HepG2 (cell line): ENCODE data around the gene TMC8. TPM values are rescaled to one million over a fixed set of nuclear protein-coding genes. Genes with fewer than 3 reads are reported as not detected.

Experiments used
- ATAC-seq: fragments of 200-7000 bp; cut with Tn5 transposase; 3 replicates; pipeline ENCODE4 v1.9.1; 2020; ENCODE audit warnings: mild to moderate bottlenecking, moderate library complexity
- Bru-seq: library from RNA; stranded (reverse); fragments of 400-500 nt; gene quantifications from one replicate; lab custom pipeline; 2021; lab: Mats Ljungman, UMichigan
- BruChase-seq, 2 experiments: library from RNA; stranded (reverse); fragments of 400-500 nt; gene quantifications; one replicate each; lab custom pipeline; 2021; lab: Mats Ljungman, UMichigan
- BruUV-seq: library from RNA; stranded (reverse); fragments of 400-500 nt; replicated peaks from 2 replicates; lab custom pipeline; 2021; lab: Mats Ljungman, UMichigan
- CTCF ChIA-PET: fragments of 300-600 bp; formaldehyde crosslinking; extraction: SDS; loops from one replicate; lab custom pipeline; 2021; ENCODE audit warnings: low total read pairs, inconsistent platforms, low intra/inter-chr PET ratio; lab: Yijun Ruan, JAX
- POLR2A ChIA-PET: fragments of 350-600 bp; sonication (Branson Sonifier 250); formaldehyde crosslinking; loops from one replicate; lab custom pipeline; 2020; ENCODE audit warnings: antibody characterized with exemption, inconsistent platforms; lab: Yijun Ruan, JAX
- DNase-seq: peaks from one replicate; pipeline ENCODE4 v3.0.0-alpha.2; 2015; ENCODE audit warnings: low spot score
- FAIRE-seq: peaks from 3 replicates; lab custom pipeline; 2011; peaks lifted over from hg19 to GRCh38; lab: Jason Lieb, UNC
- H2AFZ ChIP-seq: one replicate; pipeline ENCODE4 v1.6.1; 2011; ENCODE audit warnings: low read length, inconsistent platforms
- H3K27ac ChIP-seq: fragments of 300-600 bp; 3 replicates; pipeline ENCODE4 v1.8.0; 2011; ENCODE audit warnings: mixed run types, mild to moderate bottlenecking, mixed read lengths, low read length, inconsistent platforms; ENCODE audit not compliant: insufficient read depth; ENCODE audit errors: extremely low read length
- H3K27me3 ChIP-seq, 2 experiments: fragments of 200-600 bp in 1 of 2; 2 replicates in 1 of 2; 3 replicates in 1 of 2; pipeline versions ENCODE4 v1.6.0 to v1.8.0; 2011; ENCODE audit warnings: low read length in 2 of 2, mild to moderate bottlenecking in 2 of 2, moderate library complexity in 2 of 2, inconsistent platforms in 1 of 2; ENCODE audit not compliant: insufficient read depth in 2 of 2, control insufficient read depth in 1 of 2
- H3K36me3 ChIP-seq, 2 experiments: fragments of 200-600 bp in 1 of 2; replicated peaks in 1 of 2; 2 replicates in 1 of 2; 3 replicates in 1 of 2; pipeline versions ENCODE4 v1.5.1 to v1.8.0; 2011; ENCODE audit warnings: low read length in 2 of 2, inconsistent platforms in 1 of 2; ENCODE audit not compliant: insufficient read depth in 2 of 2, control insufficient read depth in 1 of 2
- H3K4me1 ChIP-seq: 2 replicates; pipeline ENCODE4 v1.5.1; 2012; ENCODE audit warnings: low read length, inconsistent platforms; ENCODE audit not compliant: insufficient read depth
- H3K4me2 ChIP-seq: 2 replicates; pipeline ENCODE4 v1.6.0; 2011; ENCODE audit warnings: low read depth, low read length, inconsistent platforms
- H3K4me3 ChIP-seq, 3 experiments: fragments of 200-600 bp in 1 of 3; sonication (generic), shearing (Covaris generic) in 1 of 3; replicated peaks in 1 of 3; 2 replicates each; pipeline ENCODE4 v1.5.1; 2011 to 2016; ENCODE audit warnings: low read length in 3 of 3, inconsistent platforms in 2 of 3, low read depth in 2 of 3, mild to moderate bottlenecking in 2 of 3, control low read depth in 1 of 3, mixed read lengths in 1 of 3; ENCODE audit not compliant: insufficient read depth in 1 of 3
- H3K79me2 ChIP-seq: one replicate; pipeline ENCODE4 v1.6.1; 2011; ENCODE audit warnings: low read length, inconsistent platforms; ENCODE audit not compliant: insufficient read depth
- H3K9ac ChIP-seq: 2 replicates; pipeline ENCODE4 v1.6.0; 2011; ENCODE audit warnings: mild to moderate bottlenecking, low read depth, low read length, inconsistent platforms; ENCODE audit not compliant: insufficient read depth
- H3K9me3 ChIP-seq: 2 replicates; pipeline ENCODE4 v1.5.1; 2012; ENCODE audit warnings: mild to moderate bottlenecking, low read length
- H4K20me1 ChIP-seq: 2 replicates; pipeline ENCODE4 v1.6.0; 2011; ENCODE audit warnings: inconsistent platforms, mild to moderate bottlenecking, low read length, moderate library complexity; ENCODE audit not compliant: insufficient read depth
- ATF1 ChIP-seq: IDR thresholded peaks from 2 replicates; pipeline ENCODE4 v1.6.1; 2016; ENCODE audit warnings: mild to moderate bottlenecking, control low read depth
- BHLHE40 ChIP-seq: IDR thresholded peaks from 2 replicates; pipeline ENCODE4 v1.6.1; 2011; ENCODE audit warnings: low read length, improper control_type of control experiment
- DMAP1 ChIP-seq: IDR thresholded peaks from 2 replicates; pipeline ENCODE4 v1.6.1; 2016
- KAT8 ChIP-seq: IDR thresholded peaks from 2 replicates; pipeline ENCODE4 v1.6.1; 2016; ENCODE audit warnings: missing genetic modification reagents, missing compliant biosample characterization
- MYC ChIP-seq: sonication (generic); formaldehyde crosslinking; IDR thresholded peaks from 2 replicates; pipeline ENCODE4 v1.9.0; 2021; ENCODE audit warnings: missing genetic modification reagents, borderline replicate concordance
- ZFX ChIP-seq: sonication (generic); formaldehyde crosslinking; IDR thresholded peaks from 2 replicates; pipeline ENCODE4 v1.4.0; 2020; ENCODE audit warnings: mild to moderate bottlenecking, low read depth, missing genetic modification reagents, moderate library complexity
- ZNF143 ChIP-seq: sonication (generic); formaldehyde crosslinking; IDR thresholded peaks from 2 replicates; pipeline ENCODE4 v1.4.0; 2020; ENCODE audit warnings: missing genetic modification reagents
- ZNF572 ChIP-seq: sonication (generic); formaldehyde crosslinking; IDR thresholded peaks from 2 replicates; pipeline ENCODE4 v1.5.1; 2020; ENCODE audit warnings: mild to moderate bottlenecking, missing genetic modification reagents
- WGBS: methylation state at CpG from one replicate; pipeline ENCODE4 v1.1.6; 2017; ENCODE audit warnings: low lambda C conversion rate; 5-methylcytosine and 5-hydroxymethylcytosine counted together
- in situ Hi-C: cut with HindIII; loops from 2 replicates; pipeline ENCODE4 v1.10.0; 2017; ENCODE audit warnings: low pct_unique_long_range_greater_than_20kb; ENCODE audit not compliant: extremely low pct_ligation_motif_present
- intact Hi-C: fragments of 100-400 bp; cut with micrococcal nuclease; formaldehyde crosslinking; loops from one replicate; pipeline ENCODE4 v1.10.0; 2022; ENCODE audit not compliant: unreplicated experiment
- long read RNA-seq, 2 experiments: library from RNA in 1 of 2; library from polyadenylated mRNA in 1 of 2; stranded (forward) in 1 of 2; unstranded in 1 of 2; transcript quantifications; one replicate each; pipeline ENCODE4 v2.0.0, GENCODE V29; 2019 to 2022
- polyA minus RNA-seq, 3 experiments: library from RNA; depleted of rRNA, polyadenylated mRNA; stranded (reverse); fragments of >200 nt; gene quantifications; 2 replicates each; pipeline ENCODE4 v1.2.3, GENCODE V29; 2011; ENCODE audit warnings: low replicate concordance in 1 of 3
- polyA plus RNA-seq, 8 experiments: library from polyadenylated mRNA; depleted of rRNA in 3 of 8; stranded (reverse) in 7 of 8; unstranded in 1 of 8; fragments of >200 nt; fragmentation: Illumina TruSeq in 4 of 8; extraction: Trizol in 4 of 8; gene quantifications; 2 replicates each; pipeline versions ENCODE4 v1.2.1 to v1.2.3, GENCODE V29; 2011 to 2016; ENCODE audit warnings: low read depth in 4 of 8, missing spikeins in 1 of 8, mixed read lengths in 1 of 8; ENCODE audit not compliant: insufficient read depth in 1 of 8
- total RNA-seq, 5 experiments: library from RNA; depleted of rRNA; stranded (reverse); fragments of >200 nt; fragmentation: Illumina TruSeq; extraction: Trizol; gene quantifications; 2 replicates each; pipeline ENCODE4 v1.2.3, GENCODE V29; 2016; ENCODE audit warnings: low read depth in 1 of 5
- TF ChIP-seq, protein P1 (sequence below): sonication (generic); formaldehyde crosslinking; IDR thresholded peaks from 2 replicates; pipeline ENCODE4 v1.5.1; 2020; ENCODE audit warnings: missing genetic modification reagents, mild to moderate bottlenecking, borderline replicate concordance

TMC8 gene, protein sequence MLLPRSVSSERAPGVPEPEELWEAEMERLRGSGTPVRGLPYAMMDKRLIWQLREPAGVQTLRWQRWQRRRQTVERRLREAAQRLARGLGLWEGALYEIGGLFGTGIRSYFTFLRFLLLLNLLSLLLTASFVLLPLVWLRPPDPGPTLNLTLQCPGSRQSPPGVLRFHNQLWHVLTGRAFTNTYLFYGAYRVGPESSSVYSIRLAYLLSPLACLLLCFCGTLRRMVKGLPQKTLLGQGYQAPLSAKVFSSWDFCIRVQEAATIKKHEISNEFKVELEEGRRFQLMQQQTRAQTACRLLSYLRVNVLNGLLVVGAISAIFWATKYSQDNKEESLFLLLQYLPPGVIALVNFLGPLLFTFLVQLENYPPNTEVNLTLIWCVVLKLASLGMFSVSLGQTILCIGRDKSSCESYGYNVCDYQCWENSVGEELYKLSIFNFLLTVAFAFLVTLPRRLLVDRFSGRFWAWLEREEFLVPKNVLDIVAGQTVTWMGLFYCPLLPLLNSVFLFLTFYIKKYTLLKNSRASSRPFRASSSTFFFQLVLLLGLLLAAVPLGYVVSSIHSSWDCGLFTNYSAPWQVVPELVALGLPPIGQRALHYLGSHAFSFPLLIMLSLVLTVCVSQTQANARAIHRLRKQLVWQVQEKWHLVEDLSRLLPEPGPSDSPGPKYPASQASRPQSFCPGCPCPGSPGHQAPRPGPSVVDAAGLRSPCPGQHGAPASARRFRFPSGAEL
- total RNA-seq (2016; rRNA removed; fragmentation: Illumina TruSeq; extraction: Trizol) = 0.08 and 0.53 TPM in 2 replicates
- 0.09 and 0.61 TPM in 2 replicates for total RNA-seq (2016; cell fraction: cytosol; rRNA removed; fragmentation: Illumina TruSeq; extraction: Trizol; ENCODE audit: low read depth)
- 0.04 and 0.65 TPM in 2 replicates for total RNA-seq (2016; cell fraction: insoluble cytoplasmic fraction; rRNA removed; fragmentation: Illumina TruSeq; extraction: Trizol)
- 0.83 TPM in 2 replicates for total RNA-seq (2016; cell fraction: membrane; rRNA removed; fragmentation: Illumina TruSeq; extraction: Trizol)
- 0.85 and 1.9 TPM in 2 replicates for total RNA-seq (2016; cell fraction: nucleus; rRNA removed; fragmentation: Illumina TruSeq; extraction: Trizol)
- 7.8 and 11.1 TPM in 2 replicates for polyA plus RNA-seq (2011; rRNA removed)
- 5.7 and 7.7 TPM in 2 replicates for polyA plus RNA-seq (2011; cell fraction: cytosol; rRNA removed)
- 35.7 and 61.8 TPM in 2 replicates for polyA plus RNA-seq (2011; cell fraction: nucleus; rRNA removed)
- polyA plus RNA-seq (2012) = 5.3 and 8.8 TPM in 2 replicates
- polyA plus RNA-seq (2016; cell fraction: cytosol; fragmentation: Illumina TruSeq; extraction: Trizol; ENCODE audit: low read depth) = 0.12 TPM in 1 of 2 replicates, not detected in the other
- polyA plus RNA-seq (2016; cell fraction: insoluble cytoplasmic fraction; fragmentation: Illumina TruSeq; extraction: Trizol; ENCODE audit: low read depth) = 0.13 and 0.74 TPM in 2 replicates
- polyA plus RNA-seq (2016; cell fraction: membrane; fragmentation: Illumina TruSeq; extraction: Trizol; ENCODE audit: low read depth) = 0.10 and 0.13 TPM in 2 replicates
- 0.76 and 1.7 TPM in 2 replicates for polyA plus RNA-seq (2016; cell fraction: nucleus; fragmentation: Illumina TruSeq; extraction: Trizol; ENCODE audit: insufficient read depth, low read depth)
- polyA minus RNA-seq (2011; rRNA and poly(A)+ RNA removed; ENCODE audit: low replicate concordance) = 0.51 and 13.2 TPM in 2 replicates
- 4.5 and 4.8 TPM in 2 replicates for polyA minus RNA-seq (2011; cell fraction: cytosol; rRNA and poly(A)+ RNA removed)
- polyA minus RNA-seq (2011; cell fraction: nucleus; rRNA and poly(A)+ RNA removed) = 12.2 and 14.3 TPM in 2 replicates
- Bru-seq, nascent RNA = percentile 36 among the genes with signal in this experiment
- percentile 45 among the genes with signal in this experiment for BruChase-seq, experiment 1, labeled RNA remaining after a 6-hour chase
- percentile 37 among the genes with signal in this experiment for BruChase-seq, experiment 2, labeled RNA remaining after a 2-hour chase
- long read RNA-seq, experiment 1, partial matches to known transcripts = 1 of 1 reads
- long read RNA-seq, experiment 1, other reads (novel, unspliced or antisense) = 0 of 1 reads
- long read RNA-seq, experiment 2, partial matches to known transcripts = 0 of 1 reads
- long read RNA-seq, experiment 2, other reads (novel, unspliced or antisense) = 1 of 1 reads

DNA sequence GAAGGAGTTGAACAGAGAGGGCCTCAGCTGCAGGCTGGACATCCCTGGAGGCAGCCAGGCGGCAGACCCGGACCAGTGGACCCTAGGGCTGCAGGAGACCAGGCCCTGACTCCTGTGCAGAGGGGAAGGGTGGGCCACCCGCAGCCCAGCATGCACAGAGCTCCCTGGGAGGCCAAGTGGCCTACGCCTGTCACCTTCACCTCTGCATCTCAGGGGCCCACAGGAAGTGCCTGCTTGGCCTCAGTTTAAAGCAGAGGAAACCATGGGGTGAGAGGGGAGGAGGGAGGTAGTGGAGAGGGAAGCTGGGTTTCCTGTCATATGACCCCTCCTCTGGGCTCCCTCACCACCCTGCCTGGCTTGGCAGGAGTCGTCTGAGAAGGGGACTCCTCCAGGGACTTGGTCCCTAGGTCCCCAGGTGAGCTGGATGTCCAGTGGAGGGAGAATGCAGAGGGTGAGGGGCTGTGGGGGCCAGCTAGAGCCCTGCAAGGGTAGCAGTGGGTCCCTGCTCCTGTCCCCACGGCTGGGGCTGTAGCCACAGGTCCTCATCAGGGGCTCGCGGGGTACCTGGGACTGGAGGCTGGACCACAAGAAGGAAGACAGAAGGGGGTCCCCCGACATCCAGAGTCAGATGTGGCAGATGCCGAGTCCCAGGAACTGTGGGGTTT is at the start of gene TMC8:
Gene TMC8, plus strand, starts transcription at position 335 of the 665 bp plus-strand sequence. CDS start 818 bp downstream, outside the sequence.
- BruUV-seq = no TSS peak
- no peaks in the 10 kb centered on the region for H3K27me3 ChIP-seq
- H3K36me3 ChIP-seq = peaks cover 4 to 9% of the 10 kb centered on the region in 2 experiments; a peak in 3 of 5 replicates
- no peak within 1 kb of the TSS for H2AFZ ChIP-seq
- peak within 1 kb of the TSS; percentile 90 for H3K4me2 ChIP-seq
- H3K4me3 ChIP-seq = peak within 1 kb of the TSS; percentile 2 to 51 (median 35); a peak in 4 of 6 replicates
- ChIA-PET CTCF (no interaction called here), POLR2A (interaction anchor here (1.2 to 4.4 kb wide), 2 partner anchors 8 to 56 kb away, joined by 4 to 57 read pairs; partner anchors contain the start of genes AFMID and TK1)
- FAIRE-seq (no peak), DNase-seq (peak; percentile 59), ATAC-seq (peak; percentile 13)
- peak within 1 kb of the TSS; percentile 6 for H3K27ac ChIP-seq
- intact Hi-C loops = no loop called here
- no peaks in the 10 kb centered on the region for H3K9me3 ChIP-seq
- in situ Hi-C loops = no loop called here
- peak within 1 kb of the TSS; percentile 4; the same call in 1 of the 2 replicates for H3K9ac ChIP-seq
- peaks cover 73% of the 10 kb centered on the region for H3K4me1 ChIP-seq
- peaks cover 3% of the 10 kb centered on the region; the same call in 1 of the 2 replicates for H4K20me1 ChIP-seq
- WGBS = 60% methylated on average over 7 of the region's 10 CpGs
- peaks cover 17% of the 10 kb centered on the region for H3K79me2 ChIP-seq
- TF ChIP-seq ZNF572 (CRISPR knock-in tag) (0 out of 2 replicates have a peak, but pooled peaks have one; percentile 24), DMAP1 (peak; percentile 43; the same call in 1 of the 2 replicates), BHLHE40 (no peak), MYC (CRISPR knock-in tag) (peak; percentile 31; the same call in 1 of the 2 replicates), KAT8 (CRISPR knock-in tag) (0 out of 2 replicates have a peak, but pooled peaks have one; percentile 44), ZFX (CRISPR knock-in tag) (peak; percentile 95), ZNF143 (CRISPR knock-in tag) (peak; percentile 42; the same call in 1 of the 2 replicates), ATF1 (CRISPR knock-in tag) (no peak)
- TF ChIP-seq, protein P1, sequence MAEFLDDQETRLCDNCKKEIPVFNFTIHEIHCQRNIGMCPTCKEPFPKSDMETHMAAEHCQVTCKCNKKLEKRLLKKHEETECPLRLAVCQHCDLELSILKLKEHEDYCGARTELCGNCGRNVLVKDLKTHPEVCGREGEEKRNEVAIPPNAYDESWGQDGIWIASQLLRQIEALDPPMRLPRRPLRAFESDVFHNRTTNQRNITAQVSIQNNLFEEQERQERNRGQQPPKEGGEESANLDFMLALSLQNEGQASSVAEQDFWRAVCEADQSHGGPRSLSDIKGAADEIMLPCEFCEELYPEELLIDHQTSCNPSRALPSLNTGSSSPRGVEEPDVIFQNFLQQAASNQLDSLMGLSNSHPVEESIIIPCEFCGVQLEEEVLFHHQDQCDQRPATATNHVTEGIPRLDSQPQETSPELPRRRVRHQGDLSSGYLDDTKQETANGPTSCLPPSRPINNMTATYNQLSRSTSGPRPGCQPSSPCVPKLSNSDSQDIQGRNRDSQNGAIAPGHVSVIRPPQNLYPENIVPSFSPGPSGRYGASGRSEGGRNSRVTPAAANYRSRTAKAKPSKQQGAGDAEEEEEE (CRISPR knock-in tag) = 0 out of 2 replicates have a peak, but pooled peaks have one; percentile 40
